Thymus (tissue), 11 donors: ENCODE data around the gene SLC25A22. TPM values are rescaled to one million over a fixed set of nuclear protein-coding genes. Genes with fewer than 3 reads are reported as not detected.

ENCODE experiments used
- DNase-seq, 9 donors: peaks; one replicate each; pipeline ENCODE4 v3.0.0-alpha.2; 2013; ENCODE audit warnings: low spot score in 9 of 9, low read depth in 6 of 9, missing footprints in 1 of 9
- H3K27ac ChIP-seq, 2 donors: one replicate each; pipeline ENCODE4 v1.5.1; 2013; ENCODE audit warnings: control low read depth in 1 of 2, low read depth in 1 of 2, low read length in 1 of 2, mild to moderate bottlenecking in 1 of 2, moderate library complexity in 1 of 2
- H3K27me3 ChIP-seq, 2 donors: one replicate each; pipeline ENCODE4 v1.5.1; 2013; ENCODE audit warnings: low read length in 1 of 2; ENCODE audit not compliant: control insufficient read depth in 2 of 2, insufficient read depth in 1 of 2
- H3K36me3 ChIP-seq, 2 donors: one replicate each; pipeline ENCODE4 v1.5.1; 2013; ENCODE audit warnings: low read length in 1 of 2, mild to moderate bottlenecking in 1 of 2, moderate library complexity in 1 of 2; ENCODE audit not compliant: control insufficient read depth in 2 of 2, insufficient read depth in 2 of 2
- H3K4me1 ChIP-seq, 2 donors: one replicate each; pipeline ENCODE4 v1.5.1; 2013; ENCODE audit warnings: low read length in 2 of 2; ENCODE audit not compliant: control insufficient read depth in 2 of 2, insufficient read depth in 2 of 2
- H3K4me3 ChIP-seq, 2 donors: one replicate each; pipeline ENCODE4 v1.5.1; 2013; ENCODE audit warnings: low read length in 2 of 2, control low read depth in 1 of 2, mild to moderate bottlenecking in 1 of 2
- H3K9me3 ChIP-seq, 2 donors: one replicate each; pipeline ENCODE4 v1.5.1; 2013; ENCODE audit warnings: low read length in 1 of 2, mild to moderate bottlenecking in 1 of 2; ENCODE audit not compliant: control insufficient read depth in 2 of 2, insufficient read depth in 1 of 2
- WGBS: extraction: QIAGEN DNeasy Blood & Tissue Kit; methylation state at CpG from one replicate; pipeline ENCODE4 v1.1.7; 2013; 5-methylcytosine and 5-hydroxymethylcytosine counted together
- polyA plus RNA-seq: library from polyadenylated mRNA; stranded (reverse); fragments of 200-250 nt; gene quantifications from one replicate; pipeline ENCODE4 v1.2.3, GENCODE V29; 2013
- total RNA-seq: library from RNA; stranded (reverse); fragments of 120-200 nt; gene quantifications from one replicate; pipeline ENCODE4 v1.2.4, GENCODE V29; 2013
- donor health status: healthy.

SLC25A22 gene
- total and polyA plus RNA-seq, 2 donors, result 5.7 to 11.8 TPM

DNA sequence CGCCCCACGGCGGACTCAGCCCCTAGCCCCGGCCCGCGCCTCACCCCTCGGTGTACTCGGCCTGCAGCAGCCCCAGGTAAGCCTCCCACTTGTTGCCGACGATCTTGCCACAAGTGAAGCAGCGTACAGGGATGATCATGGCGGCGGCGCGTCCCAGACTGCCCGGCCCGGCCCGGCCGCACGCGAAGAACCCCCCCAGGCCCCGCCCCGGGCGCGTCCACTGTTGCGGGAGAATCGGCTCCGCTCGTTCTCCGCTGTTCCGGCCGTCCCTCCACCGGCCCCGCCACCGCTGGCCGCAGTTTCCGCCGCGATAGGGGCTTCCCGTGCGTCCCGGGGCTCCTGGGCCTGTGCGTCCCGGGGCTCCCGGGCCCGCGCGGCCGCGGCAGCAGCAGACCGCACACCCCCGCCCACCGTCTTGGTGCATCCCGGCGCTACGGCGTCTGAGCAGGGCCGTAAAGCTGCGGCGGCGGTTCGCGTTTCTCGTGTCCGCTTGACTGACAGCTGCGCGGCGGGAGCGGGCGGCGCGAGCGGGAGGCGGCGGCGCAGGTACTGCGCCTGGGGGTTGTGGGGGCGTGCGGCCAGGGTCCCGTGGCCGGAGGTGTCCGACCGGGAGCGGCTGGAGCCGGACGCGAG is 44.4 kb upstream of the SLC25A22 start, which contains the start of the genes POLR2L and TSPAN4:
POLR2L (minus strand) TSS at position 160 of the 633 bp plus-strand sequence; CDS start at position 139, 21 bp downstream.
TSPAN4 (plus strand) TSS at position 483 of the 633 bp plus-strand sequence. CDS start 7,453 bp downstream, outside the sequence.
- whole genome bisulfite sequencing, result under 1% methylated on average over 87 of the region's 87 CpGs
- Histone ChIP-seq H3K27ac (peak within 1 kb of the TSS; percentile 72 to 83), H3K4me3 (peak within 1 kb of the TSS; percentile 70 to 94), H3K4me1 (peaks cover 11 to 45% of the 10 kb centered on the region in 2 donors), H3K36me3 (peaks cover 21 to 26% of the 10 kb centered on the region in 2 donors), H3K27me3 (peaks cover 14 to 45% of the 10 kb centered on the region in 2 donors), H3K9me3 (no peaks in the 10 kb centered on the region)
- peak; percentile 50 to 93 (median 78) for DNase-seq

DNA sequence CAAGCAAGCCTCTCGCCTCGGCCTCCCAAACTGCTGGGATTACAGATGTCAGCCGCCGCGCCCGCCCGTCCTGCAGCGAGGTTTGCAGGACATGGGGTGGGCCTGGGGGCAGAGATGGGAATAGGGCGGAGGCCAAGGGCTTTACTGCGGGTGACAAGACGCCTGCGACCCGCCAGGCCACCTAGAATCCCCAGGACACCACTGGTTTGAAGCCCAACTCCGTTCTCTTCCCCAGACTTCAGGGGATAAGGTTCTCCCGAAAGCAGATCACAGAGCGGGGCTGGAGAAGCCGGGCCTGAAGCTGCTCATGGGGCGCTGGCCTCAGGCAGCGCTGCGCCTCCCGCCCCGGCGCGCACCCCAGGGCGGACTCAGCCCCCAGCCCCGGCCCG is 43.9 kb upstream of the SLC25A22 start:
- peaks cover 11 to 45% of the 10 kb centered on the region in 2 donors for H3K4me1 ChIP-seq

GRCh38 chr11:839875-840617 is 42.0 kb upstream of the SLC25A22 start:
- Histone ChIP-seq H3K27me3 (peaks cover 16 to 34% of the 10 kb centered on the region in 2 donors), H3K36me3 (peaks cover 21 to 31% of the 10 kb centered on the region in 2 donors), H3K4me3 (no peak overlapping the region), H3K27ac (no peak overlapping the region), H3K9me3 (no peaks in the 10 kb centered on the region), H3K4me1 (peaks cover 11 to 33% of the 10 kb centered on the region in 2 donors)
- no peak for DNase-seq
- WGBS, result 92% methylated on average over 25 of the region's 25 CpGs

More for the DNA sequence above, 43.9 kb upstream of the SLC25A22 start:
- Histone ChIP-seq H3K4me3 (peak overlapping the region; percentile 70 to 94), H3K36me3 (peaks cover 21 to 31% of the 10 kb centered on the region in 2 donors), H3K9me3 (no peaks in the 10 kb centered on the region), H3K27me3 (peaks cover 14 to 42% of the 10 kb centered on the region in 2 donors), H3K27ac (peak overlapping the region in 1 of 2 donors; percentile 83)
- under 1% methylated on average over 27 of the region's 27 CpGs for WGBS
- DNase-seq, result no peak

GRCh38 chr11:839280-839623 is 41.2 kb upstream of the SLC25A22 start:
- peaks cover 21 to 31% of the 10 kb centered on the region in 2 donors for H3K36me3 ChIP-seq
- 97% methylated on average over 5 of the region's 5 CpGs for WGBS

GRCh38 chr11:838441-839279 is 40.6 kb upstream of the SLC25A22 start:
- DNase-seq, result no peak
- 82% methylated on average over 17 of the region's 17 CpGs for WGBS
- Histone ChIP-seq H3K27me3 (peaks cover 17 to 34% of the 10 kb centered on the region in 2 donors), H3K4me1 (peaks cover 11 to 23% of the 10 kb centered on the region in 2 donors), H3K4me3 (no peak overlapping the region), H3K27ac (no peak overlapping the region), H3K9me3 (no peaks in the 10 kb centered on the region), H3K36me3 (peaks cover 21 to 31% of the 10 kb centered on the region in 2 donors)

More at GRCh38 chr11:839280-839623, 41.2 kb upstream of the SLC25A22 start:
- Histone ChIP-seq H3K4me1 (peaks cover 11 to 29% of the 10 kb centered on the region in 2 donors), H3K4me3 (no peak overlapping the region), H3K27me3 (peaks cover 16 to 34% of the 10 kb centered on the region in 2 donors), H3K9me3 (no peaks in the 10 kb centered on the region), H3K27ac (no peak overlapping the region)
- no peak for DNase-seq

DNA sequence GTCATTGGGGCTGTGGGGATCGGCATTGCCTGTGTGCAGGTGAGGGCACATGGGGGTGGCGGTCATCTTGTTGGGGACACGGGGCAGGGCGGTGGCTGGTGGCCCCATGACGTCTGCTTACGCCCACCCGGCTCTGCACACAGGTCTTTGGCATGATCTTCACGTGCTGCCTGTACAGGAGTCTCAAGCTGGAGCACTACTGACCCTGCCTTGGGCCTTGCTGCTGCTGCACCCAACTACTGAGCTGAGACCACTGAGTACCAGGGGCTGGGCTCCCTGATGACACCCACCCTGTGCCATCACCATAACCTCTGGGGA is 39.9 kb upstream of the SLC25A22 start:
- H3K4me1 ChIP-seq, result peaks cover 12 to 21% of the 10 kb centered on the region in 2 donors
- no peaks in the 10 kb centered on the region for H3K9me3 ChIP-seq
- no peak overlapping the region for H3K27ac ChIP-seq
- 86% methylated on average over 8 of the region's 8 CpGs for WGBS
- H3K27me3 ChIP-seq, result peaks cover 17 to 34% of the 10 kb centered on the region in 2 donors
- DNase-seq, result no peak
- H3K36me3 ChIP-seq, result peaks cover 21 to 31% of the 10 kb centered on the region in 2 donors
- H3K4me3 ChIP-seq, result no peak overlapping the region

GRCh38 chr11:837189-837989 is 39.3 kb upstream of the SLC25A22 start:
- no peak for DNase-seq
- H3K27ac ChIP-seq, result no peak overlapping the region
- WGBS, result 98% methylated on average over 22 of the region's 22 CpGs
- H3K4me1 ChIP-seq, result peaks cover 13 to 23% of the 10 kb centered on the region in 2 donors
- H3K27me3 ChIP-seq, result peaks cover 22 to 35% of the 10 kb centered on the region in 2 donors
- H3K36me3 ChIP-seq, result peaks cover 21 to 31% of the 10 kb centered on the region in 2 donors
- H3K4me3 ChIP-seq, result no peak overlapping the region
- H3K9me3 ChIP-seq, result peaks cover 0 to under 1% of the 10 kb centered on the region in 2 donors

DNA sequence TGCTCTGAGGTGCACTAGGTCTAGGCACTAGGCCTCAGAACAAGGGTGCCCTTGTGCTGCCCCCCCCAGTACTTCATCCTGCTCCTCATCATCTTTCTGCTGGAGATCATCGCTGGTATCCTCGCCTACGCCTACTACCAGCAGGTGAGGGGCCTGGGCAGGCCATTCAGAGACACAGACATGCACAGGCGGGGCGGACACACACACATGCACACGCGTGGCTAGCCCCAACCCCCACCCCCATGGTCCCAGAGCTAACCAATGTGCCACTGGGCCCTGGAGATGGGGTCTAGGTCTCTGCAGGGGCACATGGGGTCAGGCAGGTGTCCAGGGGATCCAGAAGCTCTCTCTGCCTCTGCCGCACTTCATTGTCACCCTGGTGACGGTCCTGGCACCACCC is 38.6 kb upstream of the SLC25A22 start:
- H3K4me1 ChIP-seq, result peaks cover 13 to 28% of the 10 kb centered on the region in 2 donors
- H3K27me3 ChIP-seq, result peaks cover 29 to 42% of the 10 kb centered on the region in 2 donors
- H3K36me3 ChIP-seq, result peaks cover 21 to 31% of the 10 kb centered on the region in 2 donors
- 97% methylated on average over 9 of the region's 9 CpGs for WGBS
- no peak for DNase-seq
- peaks cover 0 to 7% of the 10 kb centered on the region in 2 donors for H3K9me3 ChIP-seq
- no peak overlapping the region for H3K4me3 ChIP-seq
- no peak overlapping the region for H3K27ac ChIP-seq
